SJSA1 (cell line): Measurements from ENCODE around the gene KIF9. TPM values are rescaled to one million over a fixed set of nuclear protein-coding genes. Genes with fewer than 3 reads are reported as not detected.
"Not testable (repeated sequence)": the region's sequence is repeated elsewhere in the genome, so short reads cannot be mapped to it uniquely, and the experiment has no call there.

Experiments
- DNase-seq, 2 experiments: peaks; one replicate each; pipeline ENCODE4 v3.0.0-alpha.2; 2015 to 2020; ENCODE audit warnings: low spot score in 2 of 2, low read depth in 1 of 2
- H3K27ac ChIP-seq: fragments of 250-450 bp; sonication (Bioruptor Pico); 2 replicates; pipeline ENCODE4 v1.5.1; 2020; ENCODE audit warnings: mild to moderate bottlenecking, moderate library complexity
- H3K27me3 ChIP-seq: fragments of 250-450 bp; sonication (Bioruptor Pico); replicated peaks from 2 replicates; pipeline ENCODE4 v1.5.1; 2020; ENCODE audit warnings: mild to moderate bottlenecking, moderate library complexity
- H3K36me3 ChIP-seq: fragments of 250-450 bp; sonication (Bioruptor Pico); 2 replicates; pipeline ENCODE4 v1.5.1; 2020; ENCODE audit warnings: mild to moderate bottlenecking
- H3K4me1 ChIP-seq: fragments of 250-450 bp; sonication (Bioruptor Pico); replicated peaks from 2 replicates; pipeline ENCODE4 v1.6.1; 2021; ENCODE audit warnings: mild to moderate bottlenecking
- H3K4me3 ChIP-seq: fragments of 250-450 bp; sonication (Bioruptor Pico); 2 replicates; pipeline ENCODE4 v1.5.1; 2020; ENCODE audit warnings: mild to moderate bottlenecking
- H3K9me3 ChIP-seq: fragments of 250-450 bp; sonication (Bioruptor Pico); replicated peaks from 2 replicates; pipeline ENCODE4 v1.5.1; 2020; ENCODE audit warnings: mild to moderate bottlenecking
- total RNA-seq: library from RNA; depleted of rRNA; stranded (reverse); fragments of >200 nt; shearing (Covaris generic); gene quantifications from 2 replicates; pipeline ENCODE4 v1.2.3, GENCODE V29; 2014; rRNA removed

Gene KIF9, protein sequence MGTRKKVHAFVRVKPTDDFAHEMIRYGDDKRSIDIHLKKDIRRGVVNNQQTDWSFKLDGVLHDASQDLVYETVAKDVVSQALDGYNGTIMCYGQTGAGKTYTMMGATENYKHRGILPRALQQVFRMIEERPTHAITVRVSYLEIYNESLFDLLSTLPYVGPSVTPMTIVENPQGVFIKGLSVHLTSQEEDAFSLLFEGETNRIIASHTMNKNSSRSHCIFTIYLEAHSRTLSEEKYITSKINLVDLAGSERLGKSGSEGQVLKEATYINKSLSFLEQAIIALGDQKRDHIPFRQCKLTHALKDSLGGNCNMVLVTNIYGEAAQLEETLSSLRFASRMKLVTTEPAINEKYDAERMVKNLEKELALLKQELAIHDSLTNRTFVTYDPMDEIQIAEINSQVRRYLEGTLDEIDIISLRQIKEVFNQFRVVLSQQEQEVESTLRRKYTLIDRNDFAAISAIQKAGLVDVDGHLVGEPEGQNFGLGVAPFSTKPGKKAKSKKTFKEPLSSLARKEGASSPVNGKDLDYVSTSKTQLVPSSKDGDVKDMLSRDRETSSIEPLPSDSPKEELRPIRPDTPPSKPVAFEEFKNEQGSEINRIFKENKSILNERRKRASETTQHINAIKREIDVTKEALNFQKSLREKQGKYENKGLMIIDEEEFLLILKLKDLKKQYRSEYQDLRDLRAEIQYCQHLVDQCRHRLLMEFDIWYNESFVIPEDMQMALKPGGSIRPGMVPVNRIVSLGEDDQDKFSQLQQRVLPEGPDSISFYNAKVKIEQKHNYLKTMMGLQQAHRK
- total RNA-seq, result 2.9 and 3.2 TPM in 2 replicates

DNA sequence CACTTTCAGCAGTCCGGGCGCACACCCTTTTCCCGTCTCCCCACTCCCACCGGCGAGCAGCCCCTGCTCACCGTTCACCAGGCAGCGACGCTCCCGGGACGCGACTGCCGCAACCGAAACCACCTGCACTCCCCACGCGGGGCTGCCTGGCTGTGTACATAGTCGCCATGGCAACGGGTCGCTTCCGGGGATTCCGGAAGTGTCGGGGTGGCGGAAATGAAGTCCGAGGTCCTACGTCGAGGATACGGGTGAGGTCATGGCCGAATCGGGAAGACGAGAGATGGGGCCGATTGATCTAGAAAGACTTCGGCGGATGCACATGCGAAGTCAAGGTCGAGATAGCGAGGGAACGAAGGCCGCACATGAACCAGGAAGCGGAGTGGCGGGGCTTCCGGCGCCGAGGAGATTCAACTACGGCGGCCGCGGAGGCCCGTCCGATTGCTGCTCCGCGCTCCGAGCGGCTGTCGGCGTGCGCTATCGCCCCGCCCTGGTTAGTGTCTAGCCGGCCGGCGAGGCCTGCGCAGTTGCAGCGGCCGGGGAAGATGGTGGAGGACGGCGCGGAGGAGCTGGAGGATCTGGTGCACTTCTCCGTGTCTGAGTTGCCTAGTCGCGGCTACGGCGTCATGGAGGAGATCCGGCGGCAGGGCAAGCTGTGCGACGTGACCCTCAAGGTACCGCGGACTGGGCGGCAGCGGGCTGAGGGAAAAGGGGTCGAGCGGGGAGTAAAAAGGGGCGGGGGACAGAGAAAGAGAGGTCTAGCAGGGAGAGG is at the start of gene KIF9, which contains the start of gene KLHL18:
Gene KIF9, minus strand, starts transcription at position 376 of the 769 bp plus-strand sequence. CDS start 5,425 bp downstream, outside the sequence.
Gene KLHL18, plus strand, starts transcription at position 521 of the 769 bp plus-strand sequence. Its CDS starts 22 bp downstream, at position 543.
- Histone ChIP-seq H3K36me3 (no peaks in the 10 kb centered on the region; the same call in 1 of the 2 replicates), H3K4me1 (peaks cover 10% of the 10 kb centered on the region), H3K4me3 (peak within 1 kb of the TSS; percentile 84), H3K27me3 (no peaks in the 10 kb centered on the region), H3K9me3 (no peaks in the 10 kb centered on the region), H3K27ac (peak within 1 kb of the TSS; percentile 99)
- DNase-seq, result peak; percentile 92 to 94

DNA sequence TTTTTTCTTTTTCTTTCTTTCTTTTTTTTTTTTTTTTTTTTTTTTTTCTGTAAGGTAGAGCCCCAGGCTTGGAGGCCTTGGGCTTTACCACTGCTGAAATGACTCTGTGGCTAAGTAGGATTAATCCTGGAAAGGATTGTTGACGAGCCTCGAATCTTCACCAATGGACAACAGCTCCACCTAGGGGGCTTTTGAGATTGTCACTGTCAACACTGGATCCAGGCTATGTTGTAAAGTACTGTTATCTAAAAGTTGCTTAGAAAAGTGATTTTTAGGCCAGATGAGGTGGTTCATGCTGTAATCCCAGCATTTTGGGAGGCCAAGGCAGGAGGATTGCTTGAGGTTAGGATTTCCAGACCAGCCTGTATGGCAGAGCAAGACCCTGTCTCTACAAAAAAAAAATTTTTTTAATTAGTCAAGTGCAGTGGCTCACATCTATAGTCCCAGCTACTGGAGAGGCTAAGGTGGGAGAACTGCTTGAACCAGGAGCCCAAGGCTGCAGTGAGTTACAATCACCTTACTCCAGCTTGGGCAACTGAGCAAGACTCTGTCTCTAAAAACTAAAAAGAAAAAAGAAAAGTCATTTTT is 41.8 kb upstream of the KIF9 start:
- Histone ChIP-seq H3K4me1 (no peaks in the 10 kb centered on the region), H3K27ac (no peak overlapping the region), H3K27me3 (no peaks in the 10 kb centered on the region), H3K36me3 (peaks cover 30% of the 10 kb centered on the region), H3K9me3 (no peaks in the 10 kb centered on the region), H3K4me3 (no peak overlapping the region)
- DNase-seq, result peak; percentile 33 to 51

DNA sequence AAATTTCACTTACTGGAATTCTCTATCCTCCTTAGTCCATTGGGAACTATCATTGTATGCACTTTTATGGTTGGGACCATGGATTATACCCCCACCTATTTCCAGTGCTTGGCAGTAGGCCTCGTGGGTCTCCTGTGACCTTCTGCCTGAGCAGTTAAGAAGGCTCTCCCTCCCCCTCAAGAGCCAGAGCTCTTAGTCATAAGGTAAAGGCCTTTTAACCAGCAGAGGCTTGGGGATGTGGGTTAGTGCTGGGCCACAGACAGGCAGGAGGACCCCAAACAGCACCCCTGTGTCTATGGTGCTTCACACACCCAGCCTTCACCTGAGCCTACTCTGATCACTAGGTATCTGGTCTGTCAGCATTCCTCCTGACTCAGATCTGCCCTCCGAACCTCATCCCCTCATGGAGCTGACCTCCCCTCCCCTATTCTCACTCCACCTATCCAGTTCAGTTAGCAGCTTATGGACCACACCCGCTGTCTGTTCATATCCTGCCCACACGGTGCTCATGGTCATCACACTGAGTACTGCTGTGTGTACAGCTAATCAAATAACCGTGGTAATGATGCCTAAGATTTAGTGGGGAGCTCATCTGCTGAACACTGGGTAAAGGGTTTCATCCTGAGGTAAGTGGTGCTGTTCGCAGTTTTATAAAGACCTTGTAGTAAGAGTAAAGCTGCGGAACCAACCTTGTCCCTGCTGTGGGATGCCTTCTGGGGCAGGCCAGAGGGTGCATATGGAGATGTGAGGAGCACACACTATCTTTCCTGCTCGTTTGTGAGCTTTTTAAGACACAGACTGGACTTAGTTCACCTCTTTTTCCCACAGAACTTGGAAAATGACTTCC is 41.1 kb upstream of the KIF9 start:
- no peak for DNase-seq
- H3K9me3 ChIP-seq, result no peaks in the 10 kb centered on the region
- H3K27me3 ChIP-seq, result no peaks in the 10 kb centered on the region
- H3K4me1 ChIP-seq, result 0 out of 2 replicates have a peak, but pooled peaks cover 3% of the 10 kb centered on the region
- no peak overlapping the region for H3K27ac ChIP-seq
- H3K4me3 ChIP-seq, result no peak overlapping the region
- peaks cover 30% of the 10 kb centered on the region for H3K36me3 ChIP-seq

DNA sequence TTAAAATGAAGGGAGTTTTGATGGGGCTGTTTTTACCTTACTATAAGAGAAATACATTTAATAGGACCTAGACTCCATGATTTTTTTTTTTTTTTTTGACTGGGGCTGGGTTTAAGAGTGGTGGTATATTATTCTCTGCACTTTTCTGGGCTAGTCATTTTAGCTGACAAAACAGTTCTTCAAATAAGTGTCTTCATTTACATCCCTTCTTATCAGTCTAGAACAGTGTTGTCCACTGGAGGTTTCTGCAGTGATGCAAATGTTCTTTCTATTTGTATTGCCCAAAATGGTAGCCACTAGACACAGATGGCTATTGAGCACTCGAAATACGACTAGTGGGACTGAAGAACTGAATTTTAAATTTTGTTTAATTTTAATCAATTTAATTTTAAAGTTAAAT is 37.4 kb upstream of the KIF9 start:
- Histone ChIP-seq H3K9me3 (no peaks in the 10 kb centered on the region), H3K4me1 (0 out of 2 replicates have a peak, but pooled peaks cover 3% of the 10 kb centered on the region), H3K27ac (no peak overlapping the region), H3K27me3 (no peaks in the 10 kb centered on the region), H3K36me3 (peaks cover 21% of the 10 kb centered on the region), H3K4me3 (no peak overlapping the region)
- no peak for DNase-seq

DNA sequence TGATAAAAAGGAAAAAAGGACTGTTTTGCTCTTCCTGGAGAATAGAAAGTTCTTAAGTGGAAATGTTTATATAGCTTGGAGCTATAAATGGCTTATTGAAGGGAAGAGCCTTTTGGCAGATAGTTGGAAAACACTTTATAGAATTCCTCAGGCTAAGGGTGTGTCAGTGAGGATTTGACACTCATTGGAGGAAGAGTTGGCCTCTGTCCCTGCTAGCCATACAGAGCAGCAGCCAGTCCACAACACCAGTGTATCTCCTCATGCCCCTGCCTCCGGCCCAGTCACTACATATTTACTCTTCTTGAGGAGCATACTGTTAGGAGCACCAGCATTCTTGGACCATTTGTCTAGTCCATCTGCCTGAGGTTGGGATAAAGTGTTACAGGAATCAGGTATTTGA is 36.3 kb upstream of the KIF9 start:
- peaks cover 15% of the 10 kb centered on the region for H3K36me3 ChIP-seq
- no peak for DNase-seq
- no peak overlapping the region for H3K4me3 ChIP-seq
- no peaks in the 10 kb centered on the region for H3K9me3 ChIP-seq
- no peaks in the 10 kb centered on the region for H3K27me3 ChIP-seq
- H3K4me1 ChIP-seq, result 0 out of 2 replicates have a peak, but pooled peaks cover 3% of the 10 kb centered on the region
- no peak overlapping the region for H3K27ac ChIP-seq

DNA sequence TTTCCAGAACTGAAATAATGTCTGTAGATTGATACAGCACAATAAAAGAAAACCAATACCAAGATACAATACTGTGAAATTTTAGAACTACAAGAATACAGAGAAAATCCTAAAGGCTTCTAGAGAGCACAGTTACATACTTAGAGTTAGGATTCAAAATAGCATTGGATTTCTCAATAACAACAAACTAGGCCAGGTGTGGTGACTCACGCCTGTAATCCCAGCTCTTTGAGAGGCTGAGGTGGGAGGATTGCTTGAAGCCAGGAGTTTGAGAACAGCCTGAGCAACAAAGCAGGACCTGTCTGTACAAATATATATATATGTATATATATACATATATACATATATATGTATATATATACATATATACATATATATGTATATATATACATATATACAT is 33.6 kb upstream of the KIF9 start:
- not testable (repeated sequence) for H3K36me3 ChIP-seq, H3K27me3 ChIP-seq, DNase-seq

DNA sequence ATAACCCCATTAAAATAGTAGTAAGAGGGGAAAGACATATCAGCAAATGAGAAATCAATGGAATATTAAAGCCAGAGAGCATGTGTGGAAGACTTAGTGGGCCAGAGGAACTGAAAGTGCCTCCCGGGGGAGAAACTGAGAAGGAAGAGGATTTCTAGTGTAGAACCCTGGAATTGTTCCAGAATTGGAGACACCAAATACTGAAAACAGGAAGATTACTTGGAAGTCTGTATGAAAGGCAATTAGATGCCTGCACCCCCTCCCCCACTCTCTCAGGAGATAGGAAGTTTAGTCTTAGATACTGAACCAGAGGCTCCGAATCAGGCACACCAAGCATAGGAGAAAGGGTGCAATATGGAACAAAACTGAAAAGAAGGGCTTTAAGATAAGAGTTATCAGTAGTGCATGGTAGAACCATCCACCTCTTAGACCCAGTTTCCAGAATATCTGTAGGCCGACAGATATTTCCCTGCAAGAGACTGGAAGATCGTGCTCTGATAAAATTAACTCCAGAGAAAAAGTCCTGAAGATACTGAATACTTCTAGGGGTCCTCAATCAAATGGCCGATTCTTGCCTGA is 32.6 kb upstream of the KIF9 start:
- Histone ChIP-seq H3K4me3 (no peak overlapping the region), H3K36me3 (no peaks in the 10 kb centered on the region; the same call in 1 of the 2 replicates), H3K4me1 (0 out of 2 replicates have a peak, but pooled peaks cover 3% of the 10 kb centered on the region), H3K27ac (no peak overlapping the region), H3K9me3 (no peaks in the 10 kb centered on the region), H3K27me3 (no peaks in the 10 kb centered on the region)
- no peak for DNase-seq

More for the DNA sequence above, 33.6 kb upstream of the KIF9 start:
- not testable (repeated sequence) for H3K27ac ChIP-seq, H3K9me3 ChIP-seq, H3K4me1 ChIP-seq, H3K4me3 ChIP-seq

DNA sequence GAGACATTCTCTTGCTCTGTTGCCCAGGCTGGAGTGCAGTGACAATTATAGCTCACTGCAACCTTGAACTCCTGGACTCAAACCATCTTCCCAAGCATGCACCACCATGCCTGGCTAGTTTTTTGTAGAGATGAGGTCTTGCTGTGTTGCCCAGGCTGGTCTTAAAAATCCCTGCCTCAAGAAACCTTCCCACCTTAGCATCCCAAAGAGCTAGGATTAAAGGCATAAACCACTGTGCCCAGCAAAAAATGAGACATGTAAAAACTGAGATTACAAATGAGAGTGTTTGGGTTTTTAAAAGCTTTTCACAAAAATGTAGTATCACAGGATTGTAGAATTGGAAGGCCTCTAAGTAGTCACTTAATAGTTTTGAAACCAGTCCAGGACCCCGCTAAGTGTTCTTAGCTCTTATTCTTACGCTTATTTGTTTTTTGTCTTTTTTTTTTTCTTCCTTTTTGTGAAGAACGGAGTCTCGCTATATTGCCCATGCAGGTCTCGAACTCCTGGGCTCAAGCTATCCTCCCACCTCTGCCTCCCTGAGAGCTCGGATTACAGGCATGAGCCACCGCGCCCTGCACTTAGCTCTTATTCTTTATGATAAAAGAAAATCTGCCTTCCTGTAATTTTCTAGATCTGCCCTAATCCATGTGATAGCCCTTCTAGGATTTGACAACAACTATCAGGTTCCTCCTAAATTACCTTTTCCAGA is 31.6 kb upstream of the KIF9 start:
- no peak overlapping the region for H3K27ac ChIP-seq
- no peaks in the 10 kb centered on the region for H3K27me3 ChIP-seq
- H3K4me1 ChIP-seq, result 0 out of 2 replicates have a peak, but pooled peaks cover 3% of the 10 kb centered on the region
- H3K36me3 ChIP-seq, result no peaks in the 10 kb centered on the region
- no peak for DNase-seq
- H3K9me3 ChIP-seq, result no peaks in the 10 kb centered on the region
- H3K4me3 ChIP-seq, result no peak overlapping the region

DNA sequence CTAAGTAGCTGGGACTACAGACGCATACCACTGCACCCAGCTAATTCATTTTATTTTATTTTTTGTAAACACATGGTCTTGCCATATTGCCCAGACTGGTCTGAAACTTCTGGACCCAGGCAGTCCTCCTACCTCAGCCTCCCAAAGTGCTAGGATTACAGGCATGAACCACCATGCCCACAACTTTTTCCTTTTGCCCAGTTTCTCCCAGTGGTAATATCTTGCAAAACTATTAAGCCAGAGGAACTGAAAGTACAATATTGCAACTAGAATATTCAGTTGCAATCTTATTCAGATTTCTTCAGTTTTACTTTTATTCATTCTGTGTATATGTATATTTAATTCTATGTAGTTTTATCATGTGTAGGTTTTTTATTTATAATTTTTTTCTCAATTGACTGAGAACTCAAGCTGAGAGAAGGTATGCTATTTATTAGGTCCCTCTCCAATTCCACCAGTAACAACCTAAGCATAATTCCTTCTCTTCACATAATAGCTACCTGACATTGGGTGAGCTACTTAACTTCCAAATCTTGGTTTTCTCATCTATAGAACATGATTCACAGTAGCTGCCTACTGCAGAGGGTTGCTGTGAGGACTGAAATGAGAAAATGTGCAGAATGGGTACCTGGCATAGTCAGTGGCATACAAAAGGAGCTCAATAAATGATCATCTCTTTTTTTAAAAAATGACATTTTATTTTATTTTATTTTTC is 30.9 kb upstream of the KIF9 start:
- H3K27ac ChIP-seq, result no peak overlapping the region
- no peaks in the 10 kb centered on the region for H3K4me1 ChIP-seq
- no peak overlapping the region for H3K4me3 ChIP-seq
- no peaks in the 10 kb centered on the region for H3K9me3 ChIP-seq
- DNase-seq, result no peak
- no peaks in the 10 kb centered on the region for H3K27me3 ChIP-seq
- no peaks in the 10 kb centered on the region for H3K36me3 ChIP-seq

DNA sequence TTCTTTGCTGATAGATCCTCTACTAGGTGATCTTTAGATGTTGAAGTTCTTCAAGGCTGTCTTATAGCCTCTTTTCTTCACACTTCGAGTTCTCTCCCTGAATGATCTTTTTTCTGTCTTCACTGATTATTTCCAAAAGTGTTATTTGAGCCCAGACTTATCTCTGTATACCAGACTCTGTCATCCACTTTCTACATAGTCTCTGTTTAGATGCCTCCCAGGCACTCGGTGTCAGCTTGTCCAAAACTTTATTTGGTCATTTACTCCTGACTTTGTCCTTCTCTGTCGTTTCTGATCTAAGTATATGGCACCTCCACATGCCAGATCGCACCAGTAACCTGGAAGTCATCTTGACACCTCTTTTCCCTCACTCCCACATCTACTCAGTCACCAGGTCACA is 27.8 kb upstream of the KIF9 start:
- Histone ChIP-seq H3K27ac (no peak overlapping the region), H3K27me3 (no peaks in the 10 kb centered on the region), H3K4me3 (no peak overlapping the region), H3K4me1 (no peaks in the 10 kb centered on the region), H3K9me3 (no peaks in the 10 kb centered on the region), H3K36me3 (no peaks in the 10 kb centered on the region)
- DNase-seq, result no peak

DNA sequence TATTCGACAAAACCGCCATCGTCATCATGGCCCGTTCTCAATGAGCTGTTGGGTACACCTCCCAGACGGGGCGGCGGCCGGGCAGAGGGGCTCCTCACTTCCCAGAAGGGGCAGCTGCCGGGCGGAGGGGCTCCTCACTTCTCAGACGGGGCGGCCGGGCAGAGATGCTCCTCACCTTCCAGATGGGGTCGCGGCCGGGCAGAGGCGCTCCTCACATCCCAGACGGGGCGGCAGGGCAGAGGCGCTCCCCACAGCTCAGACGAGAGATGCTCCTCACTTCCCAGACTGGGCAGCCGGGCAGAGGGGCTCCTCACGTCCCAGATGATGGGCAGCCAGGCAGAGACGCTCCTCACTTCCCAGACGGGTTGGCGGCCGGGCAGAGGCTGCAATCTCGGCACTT is 26.6 kb upstream of the KIF9 start:
- not testable (repeated sequence) for H3K27ac ChIP-seq, H3K4me3 ChIP-seq, H3K27me3 ChIP-seq, H3K9me3 ChIP-seq, DNase-seq, H3K4me1 ChIP-seq, H3K36me3 ChIP-seq
